Fibroblast of lung (primary cell): ENCODE results near the gene ZNF692.

Source experiments
- CTCF ChIP-seq, 2 donors: IDR thresholded peaks in 1 of 2; conservative IDR thresholded peaks in 1 of 2; 1 replicate in 1 of 2; 2 replicates in 1 of 2; pipeline ENCODE4 v1.5.1; 2011 to 2012; ENCODE audit warnings: low read length in 2 of 2, control low read depth in 1 of 2, inconsistent platforms in 1 of 2, low read depth in 1 of 2, mild to moderate bottlenecking in 1 of 2
- EZH2 ChIP-seq: IDR thresholded peaks from 2 replicates; pipeline ENCODE4 v1.5.1; 2012; ENCODE audit warnings: low read length, control low read depth, mild to moderate bottlenecking; ENCODE audit errors: missing control alignments

DNA sequence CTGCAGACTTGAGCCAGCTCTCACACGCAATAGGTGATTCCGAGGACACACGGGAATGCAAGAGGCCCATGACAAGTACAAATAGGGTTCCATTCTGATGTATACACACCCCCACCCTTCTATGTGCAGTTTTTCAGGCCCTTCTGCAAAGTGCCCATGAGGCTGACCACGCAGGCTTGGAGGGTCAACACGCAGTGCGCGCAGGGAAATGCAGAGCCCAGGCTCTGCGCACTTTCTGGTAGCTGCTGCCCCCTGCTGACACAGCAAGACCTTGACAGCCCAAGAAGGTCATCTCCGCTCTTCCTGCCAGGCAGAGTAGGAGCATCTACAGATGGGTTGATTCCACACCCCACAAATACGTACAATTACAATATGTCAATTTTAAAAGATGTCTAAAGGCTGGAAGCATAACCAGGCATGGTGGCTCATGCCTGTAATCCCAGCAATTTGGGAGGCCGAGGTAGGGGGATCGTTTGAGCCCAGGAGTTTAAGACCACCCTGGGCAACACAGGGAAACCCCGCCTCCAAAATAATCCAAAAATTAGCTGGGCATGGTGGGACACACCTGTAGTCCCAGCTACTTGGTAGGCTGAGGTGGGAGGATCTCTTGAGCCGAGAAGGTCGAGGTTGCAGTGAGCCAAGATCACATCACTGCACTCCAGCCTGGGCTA is 51.7 kb downstream of the ZNF692 start:
- TF ChIP-seq CTCF (conservative IDR thresholded peaks at IDR 0.05 in 1 of 2, IDR thresholded peaks at IDR 0.05 in 1 of 2; ENCODE audit: low read depth in 1 of 2, low read length in 2 of 2) (peak; percentile 61 to 72), EZH2 (no peak)
